ENCODE data around the gene WNT9B. TPM values are rescaled to one million over a fixed set of nuclear protein-coding genes. Genes with fewer than 3 reads are reported as not detected.

Gene WNT9B
- total RNA-seq, 1 donor from 2014 or later: 0.14 TPM

- DNase-seq (ENCODE audit: low spot score): no peak
Observed at GRCh38 chr17:46883871-46884520, 32.6 kb downstream of the WNT9B start.

GRCh38 chr17:46884552-46884951, 33.2 kb downstream of the WNT9B start:
- DNase-seq (ENCODE audit: low spot score): no peak

GRCh38 chr17:46885415-46886309, 34.3 kb downstream of the WNT9B start:
- no peak for DNase-seq (ENCODE audit: low spot score)

- no peak for DNase-seq (ENCODE audit: low spot score)
Observed at GRCh38 chr17:46886310-46886663, 34.9 kb downstream of the WNT9B start.

- no peak for DNase-seq (ENCODE audit: low spot score)
Observed at GRCh38 chr17:46887717-46888116, 36.3 kb downstream of the WNT9B start.

GRCh38 chr17:46888727-46889126, 37.3 kb downstream of the WNT9B start:
- no peak for DNase-seq (ENCODE audit: low spot score)

GRCh38 chr17:46889519-46889918, 38.1 kb downstream of the WNT9B start:
- DNase-seq (ENCODE audit: low spot score): no peak

- no peak for DNase-seq (ENCODE audit: low spot score)
Observed at GRCh38 chr17:46889992-46890564, 38.7 kb downstream of the WNT9B start.

- DNase-seq (ENCODE audit: low spot score): no peak
Observed at GRCh38 chr17:46890638-46891037, 39.3 kb downstream of the WNT9B start.

- DNase-seq (ENCODE audit: low spot score): no peak
Observed at GRCh38 chr17:46892192-46892703, 40.9 kb downstream of the WNT9B start.

- no peak for DNase-seq (ENCODE audit: low spot score)
Observed at GRCh38 chr17:46894024-46894423, 42.6 kb downstream of the WNT9B start.

- DNase-seq (ENCODE audit: low spot score): no peak
Observed at GRCh38 chr17:46894476-46895151, 43.2 kb downstream of the WNT9B start.

- no peak for DNase-seq (ENCODE audit: low spot score)
Observed at GRCh38 chr17:46895171-46895570, 43.8 kb downstream of the WNT9B start.

- DNase-seq (ENCODE audit: low spot score): no peak
Observed at GRCh38 chr17:46896991-46897390, 45.6 kb downstream of the WNT9B start.

- no peak for DNase-seq (ENCODE audit: low spot score)
Observed at GRCh38 chr17:46898364-46898763, 47.0 kb downstream of the WNT9B start.

GRCh38 chr17:46898860-46899259, 47.5 kb downstream of the WNT9B start:
- DNase-seq (ENCODE audit: low spot score): no peak

- no peak for DNase-seq (ENCODE audit: low spot score)
Observed at GRCh38 chr17:46901291-46901690, 49.9 kb downstream of the WNT9B start.

GRCh38 chr17:46903762-46904672, 52.6 kb downstream of the WNT9B start:
- no peak for DNase-seq (ENCODE audit: low spot score)

GRCh38 chr17:46908068-46908737, 56.8 kb downstream of the WNT9B start:
- no peak for DNase-seq (ENCODE audit: low spot score)

- DNase-seq (ENCODE audit: low spot score): no peak
Observed at GRCh38 chr17:46910179-46910927, 59.0 kb downstream of the WNT9B start.

Measured in mucosa of gallbladder (tissue), 1 donor.